ENCODE results near the gene CLTA. TPM values are rescaled to one million over a fixed set of nuclear protein-coding genes. Genes with fewer than 3 reads are reported as not detected.

Gene CLTA
- total and polyA plus RNA-seq, 10 of the 15 experiments (the other 5 are each of a cell fraction or from before 2014, with no cell fraction given): 49.0 to 241 (median 168) TPM

GRCh38 chr9:36163786-36164170, 26.9 kb upstream of the CLTA start (continued):
- TF ChIP-seq CEBPZ (IDR thresholded peaks at IDR 0.05; ENCODE audit: low read depth, low read length): no peak
- no peak for TF ChIP-seq ATF7 (IDR thresholded peaks at IDR 0.05; ENCODE audit: low read depth)
- TF ChIP-seq MYC (IDR thresholded peaks at IDR 0.05; ENCODE audit: insufficient read depth, insufficient read length, insufficient replicate concordance, low read length, severe bottlenecking): no peak

GRCh38 chr9:36164372-36164771, 26.3 kb upstream of the CLTA start:
- Histone ChIP-seq H2AFZ (ENCODE audit: control insufficient read depth, low read depth, low read length) (no peak overlapping the region), H3K9me3 (replicated peaks; ENCODE audit: control insufficient read depth, insufficient read depth, low read length) (no peaks in the 10 kb centered on the region), H3K36me3 (ENCODE audit: control insufficient read depth in 2 of 2, insufficient read depth in 2 of 2, low read length in 1 of 2) (no peaks in the 10 kb centered on the region), H3K27me3 (replicated peaks in 1 of 2; ENCODE audit: control insufficient read depth in 2 of 2, insufficient read depth in 2 of 2, low read length in 1 of 2) (no peaks in the 10 kb centered on the region; a peak in 2 of 4 replicates), H3K4me2 (ENCODE audit: control insufficient read depth, insufficient read depth) (no peak overlapping the region), H3K4me3 (no peak overlapping the region), H4K20me1 (ENCODE audit: control insufficient read depth, insufficient read depth) (no peaks in the 10 kb centered on the region), H3K4me1 (ENCODE audit: control insufficient read depth, insufficient read depth, low read length) (peaks cover 3% of the 10 kb centered on the region; the same call in 1 of the 2 replicates), H3K79me2 (ENCODE audit: control insufficient read depth, insufficient read depth, low read length) (no peaks in the 10 kb centered on the region), H3K27ac (ENCODE audit: control insufficient read depth, insufficient read depth) (no peak overlapping the region), H3K9ac (ENCODE audit: control insufficient read depth, insufficient read depth, low read length) (no peak overlapping the region)
- FAIRE-seq (no peak), DNase-seq (ENCODE audit: low read depth, low spot score) (no peak), ATAC-seq (no peak)
- ChIA-PET CTCF (interaction anchor here (0.7 to 7.8 kb wide), 11 partner anchors 8 to 165 kb away, joined by 3 to 258 read pairs (median 5); no protein-coding TSS in a partner anchor), SMC1A (ENCODE audit: uncharacterized antibody, unreplicated experiment) (interaction anchor here (1.1 to 9.1 kb wide), 2 partner anchors 14 to 62 kb away, joined by 4 to 134 read pairs; no protein-coding TSS in a partner anchor), POLR2A (no interaction called here), RAD21 (ENCODE audit: unreplicated experiment) (interaction anchor here (7.2 kb wide), 1 partner anchor 62 kb away, joined by 105 read pairs; no protein-coding TSS in a partner anchor)
- no peak for TF ChIP-seq EGR1 (IDR thresholded peaks at IDR 0.05; ENCODE audit: borderline replicate concordance in 1 of 2, low read depth in 2 of 2, low read length in 2 of 2)
- TF ChIP-seq ZZZ3 (IDR thresholded peaks at IDR 0.05; ENCODE audit: control insufficient read depth, insufficient read length, low read depth): no peak
- no peak for TF ChIP-seq BCL11A (IDR thresholded peaks at IDR 0.05; ENCODE audit: low read depth, low read length)
- no peak for TF ChIP-seq CEBPZ (IDR thresholded peaks at IDR 0.05; ENCODE audit: low read depth, low read length)
- no peak for TF ChIP-seq YY1 (IDR thresholded peaks at IDR 0.05; ENCODE audit: low read depth, low read length)
- in situ Hi-C loops (cut with MboI): no loop called here
- intact Hi-C loops (cut with micrococcal nuclease; ENCODE audit: unreplicated experiment): loop anchor here (10.0 kb wide), 1 partner anchor 130 kb away; the partner anchor contains the start of gene RECK
- WGBS (ENCODE audit: insufficient coverage, insufficient replicate concordance, low lambda C conversion rate, missing lambda C conversion rate): 69% methylated on average over 6 of the region's 6 CpGs
- no TSS peak for BruUV-seq (replicated peaks)
